Transverse colon (tissue), 3 donors: ENCODE measurements around the gene TUBG2.

Source experiments
- POLR2A ChIP-seq: fragments of 450-650 bp; IDR thresholded peaks from one replicate; pipeline ENCODE4 v1.6.1; 2016; ENCODE audit warnings: antibody characterized with exemption, mild to moderate bottlenecking, moderate library complexity
- TF ChIP-seq, protein P1 (sequence below), 5 experiments: fragments of 200-600 bp in 3 of 5; fragments of 450-650 bp in 2 of 5; sonication (generic) in 3 of 5; IDR thresholded peaks; 1 replicate in 2 of 5; 2 replicates in 3 of 5; pipeline ENCODE4 v1.5.1; 2016 to 2017; ENCODE audit warnings: antibody characterized with exemption in 5 of 5, inconsistent platforms in 3 of 5, mild to moderate bottlenecking in 2 of 5, moderate library complexity in 1 of 5

DNA sequence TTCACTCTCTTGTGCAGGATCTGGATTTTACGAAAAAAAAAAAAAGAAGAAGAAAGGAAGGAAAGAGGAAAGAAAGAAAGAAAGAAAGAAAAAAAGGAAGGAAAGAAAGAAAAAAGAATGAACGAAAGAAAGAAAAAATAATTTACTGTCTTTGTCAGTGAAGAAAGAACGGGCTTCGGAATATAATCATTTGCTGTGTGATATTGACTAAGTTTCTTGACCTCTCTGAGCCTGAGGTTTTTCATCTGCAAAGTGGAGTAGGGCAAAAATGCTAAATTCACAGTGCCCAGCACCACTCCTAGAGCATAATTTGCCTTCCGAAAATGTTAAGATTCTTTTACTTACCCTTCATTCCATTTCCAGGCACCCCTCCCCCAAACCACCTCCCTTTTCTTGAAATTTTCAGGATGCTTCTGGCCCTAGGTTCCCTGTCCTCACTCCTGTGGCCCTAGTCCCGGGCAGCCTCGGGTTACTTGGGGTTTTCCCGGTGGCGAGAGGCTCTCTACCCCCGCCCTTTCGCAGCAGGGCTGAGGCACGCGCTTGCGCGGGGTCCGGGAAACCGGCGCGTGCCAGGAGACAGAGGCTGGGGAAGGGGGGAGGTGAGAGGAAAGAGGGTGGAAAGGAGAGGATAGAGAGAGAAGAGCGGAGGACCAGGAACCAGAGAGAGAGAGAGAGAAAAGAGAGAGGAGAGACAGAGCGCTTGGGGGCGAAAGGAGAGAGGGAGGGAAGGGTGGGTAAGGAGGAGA is 23.1 kb downstream of the TUBG2 start, which contains the start of gene CNTNAP1:
- TF ChIP-seq, protein P1, sequence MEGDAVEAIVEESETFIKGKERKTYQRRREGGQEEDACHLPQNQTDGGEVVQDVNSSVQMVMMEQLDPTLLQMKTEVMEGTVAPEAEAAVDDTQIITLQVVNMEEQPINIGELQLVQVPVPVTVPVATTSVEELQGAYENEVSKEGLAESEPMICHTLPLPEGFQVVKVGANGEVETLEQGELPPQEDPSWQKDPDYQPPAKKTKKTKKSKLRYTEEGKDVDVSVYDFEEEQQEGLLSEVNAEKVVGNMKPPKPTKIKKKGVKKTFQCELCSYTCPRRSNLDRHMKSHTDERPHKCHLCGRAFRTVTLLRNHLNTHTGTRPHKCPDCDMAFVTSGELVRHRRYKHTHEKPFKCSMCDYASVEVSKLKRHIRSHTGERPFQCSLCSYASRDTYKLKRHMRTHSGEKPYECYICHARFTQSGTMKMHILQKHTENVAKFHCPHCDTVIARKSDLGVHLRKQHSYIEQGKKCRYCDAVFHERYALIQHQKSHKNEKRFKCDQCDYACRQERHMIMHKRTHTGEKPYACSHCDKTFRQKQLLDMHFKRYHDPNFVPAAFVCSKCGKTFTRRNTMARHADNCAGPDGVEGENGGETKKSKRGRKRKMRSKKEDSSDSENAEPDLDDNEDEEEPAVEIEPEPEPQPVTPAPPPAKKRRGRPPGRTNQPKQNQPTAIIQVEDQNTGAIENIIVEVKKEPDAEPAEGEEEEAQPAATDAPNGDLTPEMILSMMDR (IDR thresholded peaks at IDR 0.05) = no peak
- no peak for TF ChIP-seq POLR2A
